HCT116 (cell line): Measurements from ENCODE around the gene TRPV4. TPM values are rescaled to one million over a fixed set of nuclear protein-coding genes. Genes with fewer than 3 reads are reported as not detected.

Source experiments
- ATAC-seq: fragments of 200-7000 bp; cut with Tn5 transposase; 2 replicates; pipeline ENCODE4 v1.9.1; 2020; ENCODE audit warnings: mild to moderate bottlenecking, moderate library complexity
- BruUV-seq: library from RNA; stranded (reverse); fragments of 400-500 nt; replicated peaks from 2 replicates; lab custom pipeline; 2021; lab: Mats Ljungman, UMichigan
- CTCF ChIA-PET: fragments of 300-600 bp; sonication (Branson Sonifier 250); formaldehyde crosslinking; loops from one replicate; lab custom pipeline; 2021; ENCODE audit warnings: antibody characterized with exemption; lab: Charles Lee
- POLR2A ChIA-PET: fragments of 300-600, 350-600 bp; sonication (Branson Sonifier 250); formaldehyde crosslinking; loops from one replicate; lab custom pipeline; 2021; ENCODE audit warnings: antibody characterized with exemption; lab: Charles Lee
- RAD21 ChIA-PET, 2 experiments: fragments of 300-600 bp; sonication (Branson Sonifier 250); formaldehyde crosslinking; loops; one replicate each; lab custom pipeline; 2023; ENCODE audit warnings: low total read pairs in 2 of 2; ENCODE audit not compliant: uncharacterized antibody in 2 of 2, unreplicated experiment in 2 of 2, low non-redundant PET in 1 of 2; lab: Charles Lee
- DNase-seq: peaks from one replicate; pipeline ENCODE4 v3.0.0-alpha.2; 2010; ENCODE audit warnings: low read depth, low spot score
- H2AFZ ChIP-seq: fragments of 200-600 bp; shearing (Covaris generic), sonication (generic); 2 replicates; pipeline ENCODE4 v1.6.1; 2017; ENCODE audit warnings: low read depth, mixed run types, mixed read lengths, antibody characterized with exemption, low read length; ENCODE audit not compliant: poor library complexity, severe bottlenecking
- H3K27ac ChIP-seq: 2 replicates; pipeline ENCODE4 v1.5.1; 2012; ENCODE audit warnings: low read depth, low read length
- H3K27me3 ChIP-seq: fragments of 200-600 bp; sonication (generic); 2 replicates; pipeline ENCODE4 v1.6.1; 2016; ENCODE audit warnings: mixed run types, low read length, mixed read lengths; ENCODE audit not compliant: insufficient read depth
- H3K36me3 ChIP-seq, 2 experiments: fragments of 200-500 bp in 1 of 2; fragments of 200-600 bp in 1 of 2; sonication (Bioruptor generic) in 1 of 2; sonication (generic) in 1 of 2; 2 replicates each; pipeline versions ENCODE4 v1.5.1 to v1.6.1; 2014 to 2016; ENCODE audit warnings: low read length in 2 of 2, inconsistent platforms in 1 of 2, mixed read lengths in 1 of 2, mixed run types in 1 of 2; ENCODE audit not compliant: insufficient read depth in 2 of 2, control insufficient read depth in 1 of 2
- H3K4me1 ChIP-seq, 2 experiments: fragments of 200-600 bp in 1 of 2; sonication (generic) in 1 of 2; 2 replicates each; pipeline versions ENCODE4 v1.5.1 to v1.6.1; 2012 to 2017; ENCODE audit warnings: low read length in 2 of 2, inconsistent platforms in 1 of 2, mild to moderate bottlenecking in 1 of 2, mixed read lengths in 1 of 2, mixed run types in 1 of 2, moderate library complexity in 1 of 2; ENCODE audit not compliant: insufficient read depth in 2 of 2, control insufficient read depth in 1 of 2
- H3K4me2 ChIP-seq: fragments of 200-600 bp; sonication (generic); 2 replicates; pipeline ENCODE4 v1.6.1; 2017; ENCODE audit warnings: mixed run types, low read length, mixed read lengths
- H3K4me3 ChIP-seq, 2 experiments: fragments of 200-600 bp in 1 of 2; sonication (generic) in 1 of 2; replicated peaks in 1 of 2; 2 replicates each; pipeline ENCODE4 v1.5.1; 2011 to 2016; ENCODE audit warnings: low read length in 2 of 2, control low read depth in 1 of 2, low read depth in 1 of 2, mild to moderate bottlenecking in 1 of 2, mixed read lengths in 1 of 2, mixed run types in 1 of 2
- H3K79me2 ChIP-seq: fragments of 200-600 bp; sonication (generic); 2 replicates; pipeline ENCODE4 v1.6.1; 2017; ENCODE audit warnings: mild to moderate bottlenecking, mixed run types, low read length, moderate library complexity, mixed read lengths; ENCODE audit not compliant: insufficient read depth
- H3K9ac ChIP-seq: fragments of 200-600 bp; sonication (generic); 2 replicates; pipeline ENCODE4 v1.6.1; 2016; ENCODE audit warnings: low read length, mixed read lengths
- H3K9me2 ChIP-seq: fragments of 200-600 bp; sonication (generic), shearing (Covaris generic); 2 replicates; pipeline ENCODE4 v1.6.1; 2017; ENCODE audit warnings: mixed run types, mild to moderate bottlenecking, moderate library complexity; ENCODE audit not compliant: insufficient read depth
- H3K9me3 ChIP-seq, 2 experiments: fragments of 200-500 bp in 1 of 2; fragments of 200-600 bp in 1 of 2; sonication (Bioruptor generic) in 1 of 2; sonication (generic) in 1 of 2; 2 replicates each; pipeline ENCODE4 v1.6.1; 2014 to 2017; ENCODE audit warnings: low read length in 2 of 2, mixed read lengths in 2 of 2, inconsistent platforms in 1 of 2, low read depth in 1 of 2, mild to moderate bottlenecking in 1 of 2, mixed run types in 1 of 2, moderate library complexity in 1 of 2; ENCODE audit not compliant: control insufficient read depth in 1 of 2, insufficient read depth in 1 of 2
- H4K20me1 ChIP-seq: fragments of 200-600 bp; sonication (generic), shearing (Covaris generic); 2 replicates; pipeline ENCODE4 v1.6.1; 2017; ENCODE audit warnings: mixed run types, mild to moderate bottlenecking, moderate library complexity; ENCODE audit not compliant: insufficient read depth
- ATF3 ChIP-seq: IDR thresholded peaks from 2 replicates; pipeline ENCODE4 v1.6.1; 2012
- CBX3 ChIP-seq: IDR thresholded peaks from 2 replicates; pipeline ENCODE4 v1.6.1; 2012; ENCODE audit warnings: low read depth
- CEBPB ChIP-seq: IDR thresholded peaks from 2 replicates; pipeline ENCODE4 v1.6.1; 2012; ENCODE audit warnings: low read depth
- CTCF ChIP-seq, 3 experiments: fragments of 200-600 bp in 1 of 3; sonication (generic) in 1 of 3; IDR thresholded peaks in 2 of 3; conservative IDR thresholded peaks in 1 of 3; 2 replicates each; pipeline ENCODE4 v1.5.1; 2012 to 2017; ENCODE audit warnings: low read depth in 2 of 3, low read length in 2 of 3, antibody characterized with exemption in 1 of 3, borderline replicate concordance in 1 of 3, control low read depth in 1 of 3, mild to moderate bottlenecking in 1 of 3, mixed read lengths in 1 of 3, mixed run types in 1 of 3, moderate library complexity in 1 of 3; ENCODE audit not compliant: insufficient read depth in 1 of 3
- EGR1 ChIP-seq: IDR thresholded peaks from 2 replicates; pipeline ENCODE4 v1.6.1; 2012; ENCODE audit warnings: low read depth
- ELF1 ChIP-seq: IDR thresholded peaks from 2 replicates; pipeline ENCODE4 v1.6.1; 2012; ENCODE audit warnings: low read depth, borderline replicate concordance
- EZH2 ChIP-seq: fragments of 200-600 bp; sonication (generic); IDR thresholded peaks from 2 replicates; pipeline ENCODE4 v1.6.1; 2017; ENCODE audit warnings: antibody characterized with exemption, mixed run types
- EZH2phosphoT487 ChIP-seq: fragments of 200-600 bp; IDR thresholded peaks from 2 replicates; pipeline ENCODE4 v1.6.1; 2018; ENCODE audit warnings: antibody characterized with exemption, borderline replicate concordance
- JUND ChIP-seq: IDR thresholded peaks from 2 replicates; pipeline ENCODE4 v1.6.1; 2012
- MAX ChIP-seq: IDR thresholded peaks from 2 replicates; pipeline ENCODE4 v1.6.1; 2012
- POLR2A ChIP-seq: IDR thresholded peaks from 2 replicates; pipeline ENCODE4 v1.7.0; 2011; ENCODE audit warnings: borderline replicate concordance; ENCODE audit not compliant: insufficient read depth, insufficient read length; ENCODE audit errors: extremely low read depth
- RAD21 ChIP-seq: IDR thresholded peaks from 2 replicates; pipeline ENCODE4 v1.6.1; 2012; ENCODE audit warnings: low read depth, mild to moderate bottlenecking
- SP1 ChIP-seq: IDR thresholded peaks from 2 replicates; pipeline ENCODE4 v1.6.1; 2012; ENCODE audit warnings: low read depth
- SRF ChIP-seq: IDR thresholded peaks from 2 replicates; pipeline ENCODE4 v1.6.1; 2012; ENCODE audit warnings: low read depth
- TCF7L2 ChIP-seq: IDR thresholded peaks from 2 replicates; pipeline ENCODE4 v1.7.0; 2011; ENCODE audit warnings: borderline replicate concordance, inconsistent platforms; ENCODE audit not compliant: insufficient read depth, insufficient read length; ENCODE audit errors: extremely low read depth
- YY1 ChIP-seq: IDR thresholded peaks from 2 replicates; pipeline ENCODE4 v1.6.1; 2011; ENCODE audit warnings: low read length, low read depth, moderate library complexity, mild to moderate bottlenecking; ENCODE audit not compliant: insufficient replicate concordance; ENCODE audit errors: extremely low read depth
- ZBTB33 ChIP-seq: IDR thresholded peaks from 2 replicates; pipeline ENCODE4 v1.6.1; 2011; ENCODE audit warnings: mild to moderate bottlenecking, low read length, moderate library complexity; ENCODE audit not compliant: insufficient replicate concordance; ENCODE audit errors: extremely low read depth
- ZFX ChIP-seq: fragments of 450-650 bp; IDR thresholded peaks from 2 replicates; pipeline ENCODE4 v1.6.1; 2017
- ZNF274 ChIP-seq: fragments of 200-500 bp; sonication (Bioruptor generic); IDR thresholded peaks from 2 replicates; pipeline ENCODE4 v1.6.1; 2014; ENCODE audit warnings: mild to moderate bottlenecking, low read depth, low read length, inconsistent platforms
- intact Hi-C: fragments of 100-400 bp; cut with micrococcal nuclease; formaldehyde crosslinking; loops from 2 replicates; pipeline ENCODE4 v1.10.0; 2022
- total RNA-seq: library from RNA; stranded (reverse); gene quantifications from one replicate; pipeline ENCODE4 v1.2.1, GENCODE V29; 2021; ENCODE audit not compliant: unreplicated experiment

Gene TRPV4
- total RNA-seq, 1 experiment from 2014 or later: 0.54 TPM

- TF ChIP-seq RAD21 (no peak), CEBPB (no peak), JUND (no peak), ZNF274 (no peak), YY1 (no peak), EZH2 (no peak)
Observed at GRCh38 chr12:109827566-109828550, 5.3 kb downstream of the TRPV4 start (continued).

- H3K9ac ChIP-seq: no peak overlapping the region
- no peak overlapping the region for H3K4me3 ChIP-seq
- H3K27ac ChIP-seq: no peak overlapping the region
- CTCF ChIA-PET: no interaction called here
- H3K79me2 ChIP-seq: no peaks in the 10 kb centered on the region
- peaks cover 2 to 16% of the 10 kb centered on the region in 2 experiments; a peak in 3 of 4 replicates for H3K4me1 ChIP-seq
- H2AFZ ChIP-seq: no peak overlapping the region
- POLR2A ChIA-PET: no interaction called here
- intact Hi-C loops: no loop called here
- DNase-seq: no peak
- H3K9me2 ChIP-seq: no peaks in the 10 kb centered on the region
- no peaks in the 10 kb centered on the region for H3K9me3 ChIP-seq
- no peak overlapping the region for H3K4me2 ChIP-seq
- RAD21 ChIA-PET: no interaction called here
- H4K20me1 ChIP-seq: no peaks in the 10 kb centered on the region
- ATAC-seq: no peak
- no peaks in the 10 kb centered on the region for H3K36me3 ChIP-seq
- H3K27me3 ChIP-seq: no peaks in the 10 kb centered on the region
- no TSS peak for BruUV-seq
- TF ChIP-seq ATF3 (no peak), MAX (no peak), JUND (no peak), ZNF274 (no peak), SP1 (no peak), TCF7L2 (no peak), RAD21 (no peak), POLR2A (no peak), EGR1 (no peak), ZFX (no peak), CTCF (IDR thresholded peaks at IDR 0.05 in 2 of 3, conservative IDR thresholded peaks at IDR 0.05 in 1 of 3; ENCODE audit: borderline replicate concordance in 1 of 3, insufficient read depth in 1 of 3, low read depth in 2 of 3, low read length in 2 of 3) (no peak), CBX3 (no peak), SRF (no peak), ZBTB33 (no peak), ELF1 (no peak), YY1 (no peak), EZH2phosphoT487 (no peak)
Observed at GRCh38 chr12:109827080-109827479, 6.1 kb downstream of the TRPV4 start.
